ENCODE results near the gene NPBWR2.

The NPBWR2 gene

DNA sequence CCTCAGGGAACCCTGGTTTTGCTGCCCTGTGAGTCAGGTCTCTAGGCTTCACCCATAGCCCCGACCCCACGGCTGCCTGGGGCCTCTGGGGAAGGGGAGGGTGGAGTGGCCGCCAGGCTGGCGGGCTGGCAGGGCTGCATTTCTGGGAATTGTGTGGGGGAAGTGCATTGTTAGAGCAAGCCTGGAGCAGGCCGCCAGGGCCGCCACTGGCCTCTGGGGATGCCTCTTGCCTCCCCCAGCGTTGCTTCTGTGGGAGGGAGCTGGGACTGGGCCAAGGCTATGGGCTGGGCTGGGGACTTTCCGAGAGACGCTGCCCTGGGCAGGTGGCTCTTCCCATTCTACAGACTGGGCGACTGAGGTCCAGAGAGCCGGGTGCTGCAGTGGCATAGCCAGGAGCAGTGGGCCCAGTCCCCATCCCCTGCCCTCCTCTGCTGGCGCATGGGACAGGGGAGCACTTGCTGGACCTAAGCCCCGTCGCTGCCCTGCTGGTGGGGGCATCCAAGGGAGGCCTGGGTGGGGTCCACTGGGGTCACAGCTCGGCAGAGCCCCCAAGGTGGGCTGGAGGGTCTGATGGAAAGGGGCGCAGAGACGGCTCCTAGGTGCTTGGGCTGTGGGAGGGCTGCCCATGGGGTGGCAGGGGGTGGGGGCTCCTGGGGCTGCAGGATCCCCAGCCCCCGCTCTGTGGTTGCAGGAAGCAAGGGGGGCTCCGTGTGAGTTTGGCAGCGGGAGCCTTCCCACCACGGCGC is 51.3 kb downstream of the NPBWR2 start:
- no peak for DNase-seq

DNA sequence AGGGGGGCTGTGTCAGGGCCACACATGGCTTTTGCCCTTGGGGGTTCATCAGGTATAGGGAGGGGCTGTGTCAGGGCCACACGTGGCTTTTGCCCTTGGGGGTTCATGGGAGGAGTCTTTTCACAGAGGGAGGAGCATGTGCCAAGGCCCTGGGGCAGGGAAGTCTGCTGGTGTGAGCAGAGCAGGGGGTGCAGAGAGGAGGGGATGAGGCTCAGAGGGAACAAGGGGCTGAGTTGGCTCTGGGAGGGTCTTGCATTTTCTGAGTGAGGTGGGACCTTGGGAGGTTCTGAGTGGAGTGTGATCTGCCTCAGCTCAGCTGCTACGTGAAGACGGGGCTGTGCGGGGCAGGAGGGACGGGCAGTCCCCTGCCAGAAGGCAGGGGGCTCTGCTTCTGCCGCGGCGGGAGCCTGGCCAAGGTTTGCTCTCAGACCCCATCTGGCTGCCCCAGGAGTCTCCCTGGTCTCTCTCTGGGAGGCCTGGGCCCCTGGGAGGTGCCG is 51.9 kb downstream of the NPBWR2 start:
- DNase-seq, result no peak

DNA sequence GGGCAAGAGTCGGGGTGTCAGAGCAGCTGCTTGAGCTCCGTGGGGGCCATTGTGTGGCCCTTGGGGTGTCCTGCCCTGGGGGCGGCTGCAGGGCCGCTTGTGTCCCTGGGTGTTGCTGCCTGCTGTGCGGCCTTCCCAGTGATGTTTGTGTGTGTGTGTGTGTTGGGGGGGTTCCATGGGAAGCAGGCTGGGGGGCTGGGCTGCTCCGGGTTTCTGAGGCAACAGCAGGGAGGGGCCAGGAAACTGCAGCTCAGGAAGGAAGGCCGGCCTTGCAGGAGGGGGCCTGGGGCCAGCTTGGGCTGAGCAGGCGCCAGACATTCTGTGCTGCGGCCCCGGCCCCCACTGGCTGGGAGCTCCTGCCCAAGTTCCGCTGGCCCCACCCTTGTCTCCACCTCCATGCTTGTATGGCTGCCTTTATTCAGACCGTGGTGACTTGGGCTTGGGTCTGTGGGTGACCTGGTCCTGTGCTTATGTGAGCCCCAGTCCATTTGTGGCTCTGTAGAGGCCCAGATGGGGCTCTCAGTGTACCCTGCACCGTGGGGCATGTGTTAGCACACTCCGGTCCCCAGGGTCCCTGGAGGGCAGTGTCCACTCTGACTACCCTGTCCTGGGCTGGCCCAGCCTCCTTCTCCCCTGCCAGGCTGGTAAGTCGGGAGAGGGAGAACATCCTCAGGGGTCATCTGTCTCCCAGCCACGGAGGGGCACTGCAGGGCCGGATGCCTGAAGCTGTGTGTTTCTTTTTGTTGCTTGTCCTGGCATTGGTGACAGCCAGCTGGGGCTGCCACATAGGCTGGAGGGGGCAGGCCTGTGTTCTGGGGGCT is 53.3 kb downstream of the NPBWR2 start:
- no peak for DNase-seq

Data from bone marrow (tissue), 2 donors.